Panc1 (cell line): ENCODE data around the gene KRTAP10-10.

ENCODE experiments used
- POLR2AphosphoS5 ChIP-seq: IDR thresholded peaks from 2 replicates; pipeline ENCODE4 v1.6.1; 2012; ENCODE audit warnings: mild to moderate bottlenecking, low read depth, low read length, moderate library complexity
- TCF7L2 ChIP-seq: IDR thresholded peaks from 2 replicates; pipeline ENCODE4 v1.6.1; 2011; ENCODE audit warnings: mild to moderate bottlenecking, low read depth, low read length, inconsistent platforms
- TF ChIP-seq, protein P1 (sequence below): fragments of 450-650 bp; IDR thresholded peaks from 2 replicates; pipeline ENCODE4 v1.5.1; 2017; ENCODE audit warnings: mild to moderate bottlenecking
- TF ChIP-seq, protein P2 (sequence below), 2 experiments: IDR thresholded peaks; 2 replicates each; pipeline ENCODE4 v1.6.1; 2011 to 2012; ENCODE audit warnings: low read depth in 2 of 2, control low read depth in 1 of 2, low read length in 1 of 2, mild to moderate bottlenecking in 1 of 2, moderate library complexity in 1 of 2; ENCODE audit not compliant: insufficient read depth in 1 of 2

DNA sequence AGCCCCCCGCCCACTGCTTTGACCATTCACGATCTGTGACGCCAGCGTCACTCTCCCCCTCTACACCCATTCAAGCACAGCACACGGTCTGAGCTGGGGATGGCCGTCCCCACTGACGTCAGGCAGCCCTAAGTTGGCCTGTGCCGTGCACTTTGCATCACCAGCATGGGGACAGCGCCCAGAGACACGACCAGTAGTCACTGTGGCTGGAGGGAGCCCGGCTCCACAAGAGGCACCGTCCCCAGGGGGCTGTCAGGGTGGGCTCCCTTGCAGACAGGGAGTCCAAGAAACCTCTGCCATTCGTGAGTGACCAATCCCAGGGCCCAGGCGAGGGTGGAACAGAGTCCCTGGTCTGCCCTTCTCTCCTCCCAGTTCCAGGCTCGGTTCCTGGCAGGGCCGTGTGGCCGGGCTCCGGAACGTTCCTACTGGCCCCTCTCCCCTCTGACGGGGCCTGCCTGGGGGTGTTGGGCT lies 23.0 kb upstream of the KRTAP10-10 start:
- TF ChIP-seq POLR2AphosphoS5: no peak
- TF ChIP-seq, protein P1, sequence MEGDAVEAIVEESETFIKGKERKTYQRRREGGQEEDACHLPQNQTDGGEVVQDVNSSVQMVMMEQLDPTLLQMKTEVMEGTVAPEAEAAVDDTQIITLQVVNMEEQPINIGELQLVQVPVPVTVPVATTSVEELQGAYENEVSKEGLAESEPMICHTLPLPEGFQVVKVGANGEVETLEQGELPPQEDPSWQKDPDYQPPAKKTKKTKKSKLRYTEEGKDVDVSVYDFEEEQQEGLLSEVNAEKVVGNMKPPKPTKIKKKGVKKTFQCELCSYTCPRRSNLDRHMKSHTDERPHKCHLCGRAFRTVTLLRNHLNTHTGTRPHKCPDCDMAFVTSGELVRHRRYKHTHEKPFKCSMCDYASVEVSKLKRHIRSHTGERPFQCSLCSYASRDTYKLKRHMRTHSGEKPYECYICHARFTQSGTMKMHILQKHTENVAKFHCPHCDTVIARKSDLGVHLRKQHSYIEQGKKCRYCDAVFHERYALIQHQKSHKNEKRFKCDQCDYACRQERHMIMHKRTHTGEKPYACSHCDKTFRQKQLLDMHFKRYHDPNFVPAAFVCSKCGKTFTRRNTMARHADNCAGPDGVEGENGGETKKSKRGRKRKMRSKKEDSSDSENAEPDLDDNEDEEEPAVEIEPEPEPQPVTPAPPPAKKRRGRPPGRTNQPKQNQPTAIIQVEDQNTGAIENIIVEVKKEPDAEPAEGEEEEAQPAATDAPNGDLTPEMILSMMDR: no peak
- TF ChIP-seq, protein P2, sequence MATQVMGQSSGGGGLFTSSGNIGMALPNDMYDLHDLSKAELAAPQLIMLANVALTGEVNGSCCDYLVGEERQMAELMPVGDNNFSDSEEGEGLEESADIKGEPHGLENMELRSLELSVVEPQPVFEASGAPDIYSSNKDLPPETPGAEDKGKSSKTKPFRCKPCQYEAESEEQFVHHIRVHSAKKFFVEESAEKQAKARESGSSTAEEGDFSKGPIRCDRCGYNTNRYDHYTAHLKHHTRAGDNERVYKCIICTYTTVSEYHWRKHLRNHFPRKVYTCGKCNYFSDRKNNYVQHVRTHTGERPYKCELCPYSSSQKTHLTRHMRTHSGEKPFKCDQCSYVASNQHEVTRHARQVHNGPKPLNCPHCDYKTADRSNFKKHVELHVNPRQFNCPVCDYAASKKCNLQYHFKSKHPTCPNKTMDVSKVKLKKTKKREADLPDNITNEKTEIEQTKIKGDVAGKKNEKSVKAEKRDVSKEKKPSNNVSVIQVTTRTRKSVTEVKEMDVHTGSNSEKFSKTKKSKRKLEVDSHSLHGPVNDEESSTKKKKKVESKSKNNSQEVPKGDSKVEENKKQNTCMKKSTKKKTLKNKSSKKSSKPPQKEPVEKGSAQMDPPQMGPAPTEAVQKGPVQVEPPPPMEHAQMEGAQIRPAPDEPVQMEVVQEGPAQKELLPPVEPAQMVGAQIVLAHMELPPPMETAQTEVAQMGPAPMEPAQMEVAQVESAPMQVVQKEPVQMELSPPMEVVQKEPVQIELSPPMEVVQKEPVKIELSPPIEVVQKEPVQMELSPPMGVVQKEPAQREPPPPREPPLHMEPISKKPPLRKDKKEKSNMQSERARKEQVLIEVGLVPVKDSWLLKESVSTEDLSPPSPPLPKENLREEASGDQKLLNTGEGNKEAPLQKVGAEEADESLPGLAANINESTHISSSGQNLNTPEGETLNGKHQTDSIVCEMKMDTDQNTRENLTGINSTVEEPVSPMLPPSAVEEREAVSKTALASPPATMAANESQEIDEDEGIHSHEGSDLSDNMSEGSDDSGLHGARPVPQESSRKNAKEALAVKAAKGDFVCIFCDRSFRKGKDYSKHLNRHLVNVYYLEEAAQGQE (IDR thresholded peaks at IDR 0.05; ENCODE audit: insufficient read depth in 1 of 2, low read depth in 2 of 2, low read length in 1 of 2): no peak
- TF ChIP-seq TCF7L2: no peak
